Endothelial cell of umbilical vein (primary cell): Measurements from ENCODE around the gene CACNA2D3. TPM values are rescaled to one million over a fixed set of nuclear protein-coding genes. Genes with fewer than 3 reads are reported as not detected.

Experiments used
- BruUV-seq: library from RNA; stranded (reverse); fragments of 400-500 nt; replicated peaks from 2 replicates; lab custom pipeline; 2021; lab: Mats Ljungman, UMichigan
- CTCF ChIA-PET: fragments of 300-600, 350-600 bp; sonication (Branson Sonifier 250); formaldehyde crosslinking; loops from one replicate; lab custom pipeline; 2021; ENCODE audit warnings: antibody characterized with exemption, inconsistent platforms; lab: Charles Lee
- POLR2A ChIA-PET: fragments of 300-600, 350-600 bp; sonication (Branson Sonifier 250); formaldehyde crosslinking; loops from one replicate; lab custom pipeline; 2021; ENCODE audit warnings: antibody characterized with exemption, inconsistent platforms; lab: Charles Lee
- DNase-seq: peaks from one replicate; pipeline ENCODE4 v3.0.0-alpha.2; 2011; ENCODE audit warnings: low read depth, low spot score
- FAIRE-seq: peaks from 2 replicates; lab custom pipeline; 2011; peaks lifted over from hg19 to GRCh38; lab: Jason Lieb, UNC
- H2AFZ ChIP-seq: 2 replicates; pipeline ENCODE4 v1.6.0; 2012; ENCODE audit warnings: low read depth, low read length, control low read depth, inconsistent platforms
- H3K27ac ChIP-seq: 2 replicates; pipeline ENCODE4 v1.5.1; 2011; ENCODE audit warnings: low read depth, mild to moderate bottlenecking, control low read depth, low read length, moderate library complexity; ENCODE audit not compliant: insufficient read depth
- H3K27me3 ChIP-seq, 2 experiments: 2 replicates each; pipeline versions ENCODE4 v1.6.0 to v1.6.1; 2011; ENCODE audit warnings: low read length in 2 of 2, mixed read lengths in 1 of 2; ENCODE audit not compliant: control insufficient read depth in 2 of 2, insufficient read depth in 2 of 2
- H3K36me3 ChIP-seq, 2 experiments: 2 replicates in 1 of 2; 3 replicates in 1 of 2; pipeline ENCODE4 v1.5.1; 2011; ENCODE audit warnings: low read length in 2 of 2, mild to moderate bottlenecking in 1 of 2, moderate library complexity in 1 of 2; ENCODE audit not compliant: control insufficient read depth in 2 of 2, insufficient read depth in 2 of 2; ENCODE audit errors: extremely low read depth in 1 of 2
- H3K4me1 ChIP-seq: 3 replicates; pipeline ENCODE4 v1.5.1; 2011; ENCODE audit warnings: mild to moderate bottlenecking, low read length; ENCODE audit not compliant: control insufficient read depth, insufficient read depth; ENCODE audit errors: extremely low read depth
- H3K4me2 ChIP-seq: 2 replicates; pipeline ENCODE4 v1.6.1; 2011; ENCODE audit warnings: low read length, control low read depth, mixed read lengths; ENCODE audit not compliant: insufficient read depth
- H3K4me3 ChIP-seq, 3 experiments: fragments of 200-600 bp in 1 of 3; sonication (generic), shearing (Covaris generic) in 1 of 3; replicated peaks in 1 of 3; 2 replicates each; pipeline ENCODE4 v1.5.1; 2011 to 2016; ENCODE audit warnings: control low read depth in 3 of 3, low read length in 3 of 3, mild to moderate bottlenecking in 2 of 3, inconsistent platforms in 1 of 3, low read depth in 1 of 3, moderate library complexity in 1 of 3; ENCODE audit not compliant: insufficient read depth in 1 of 3
- H3K79me2 ChIP-seq: 2 replicates; pipeline ENCODE4 v1.6.0; 2012; ENCODE audit warnings: low read length, inconsistent platforms; ENCODE audit not compliant: control insufficient read depth, insufficient read depth
- H3K9ac ChIP-seq: replicated peaks from 2 replicates; pipeline ENCODE3; 2011; ENCODE audit warnings: low read length, control low read depth; ENCODE audit not compliant: insufficient read depth; ENCODE audit errors: extremely low read depth
- H3K9me1 ChIP-seq: replicated peaks from 3 replicates; pipeline ENCODE4 v1.6.0; 2011; ENCODE audit warnings: mild to moderate bottlenecking, low read length; ENCODE audit not compliant: control insufficient read depth, insufficient read depth; ENCODE audit errors: extremely low read depth
- H3K9me3 ChIP-seq: replicated peaks from 2 replicates; pipeline ENCODE4 v1.5.1; 2012; ENCODE audit warnings: low read length, inconsistent platforms; ENCODE audit not compliant: control insufficient read depth, insufficient read depth
- H4K20me1 ChIP-seq: replicated peaks from 2 replicates; pipeline ENCODE3; 2011; ENCODE audit warnings: mild to moderate bottlenecking, low read length; ENCODE audit not compliant: control insufficient read depth, insufficient read depth; ENCODE audit errors: extremely low read depth
- CTCF ChIP-seq, 2 donors: IDR thresholded peaks; 1 replicate in 1 of 2; 2 replicates in 1 of 2; pipeline ENCODE4 v1.5.1; 2011; ENCODE audit warnings: low read length in 2 of 2, mild to moderate bottlenecking in 2 of 2, moderate library complexity in 2 of 2, control low read depth in 1 of 2, inconsistent platforms in 1 of 2, low read depth in 1 of 2; ENCODE audit not compliant: insufficient read depth in 1 of 2; ENCODE audit errors: extremely low read depth in 1 of 2
- EZH2 ChIP-seq: IDR thresholded peaks from 2 replicates; pipeline ENCODE4 v1.6.1; 2012; ENCODE audit warnings: borderline replicate concordance, low read depth, mild to moderate bottlenecking, moderate library complexity, low read length, inconsistent platforms; ENCODE audit not compliant: severe bottlenecking
- FOS ChIP-seq: IDR thresholded peaks from 2 replicates; pipeline ENCODE4 v1.6.1; 2011; ENCODE audit warnings: mild to moderate bottlenecking, low read length, moderate library complexity, borderline replicate concordance; ENCODE audit not compliant: insufficient read depth
- GATA2 ChIP-seq: IDR thresholded peaks from 2 replicates; pipeline ENCODE4 v1.7.0; 2011; ENCODE audit warnings: low read depth, mild to moderate bottlenecking, moderate library complexity, mixed read lengths, low read length; ENCODE audit not compliant: insufficient read length, insufficient read depth
- JUN ChIP-seq: IDR thresholded peaks from 2 replicates; pipeline ENCODE4 v1.6.1; 2011; ENCODE audit warnings: borderline replicate concordance, low read depth; ENCODE audit not compliant: insufficient read length, insufficient read depth
- MAX ChIP-seq: IDR thresholded peaks from 2 replicates; pipeline ENCODE4 v1.6.1; 2011; ENCODE audit not compliant: insufficient read depth, insufficient read length
- MYC ChIP-seq: IDR thresholded peaks from one replicate; pipeline ENCODE4 v1.6.1; 2011; ENCODE audit warnings: mild to moderate bottlenecking, low read depth, low read length
- POLR2A ChIP-seq: IDR thresholded peaks from 2 replicates; pipeline ENCODE4 v1.6.1; 2012; ENCODE audit warnings: low read depth, mild to moderate bottlenecking, control low read depth, low read length
- POLR2AphosphoS5 ChIP-seq: IDR thresholded peaks from 2 replicates; pipeline ENCODE4 v1.6.1; 2012; ENCODE audit warnings: low read depth, mild to moderate bottlenecking, control low read depth, low read length, moderate library complexity; ENCODE audit not compliant: insufficient read depth
- dilution Hi-C: fragments of 300-500 bp; cut with MboI; formaldehyde crosslinking; loops from one replicate; pipeline ENCODE4 v1.15.0; 2019; ENCODE audit warnings: low sequenced_read_pairs; ENCODE audit not compliant: extremely low pct_ligation_motif_present
- intact Hi-C: fragments of 100-400 bp; cut with micrococcal nuclease; formaldehyde crosslinking; loops from one replicate; pipeline ENCODE4 v1.10.0; 2022
- polyA plus RNA-seq, 4 experiments: library from polyadenylated mRNA; depleted of rRNA in 3 of 4; stranded (reverse) in 3 of 4; unstranded in 1 of 4; fragments of >200 nt; gene quantifications; 2 replicates each; pipeline versions ENCODE4 v1.2.1 to v1.2.3, GENCODE V29; 2011 to 2012; ENCODE audit warnings: missing spikeins in 1 of 4
- total RNA-seq: library from RNA; stranded (reverse); gene quantifications from 2 replicates; pipeline ENCODE4 v1.2.3, GENCODE V29; 2021

CACNA2D3 gene
- total and polyA plus RNA-seq, 2 donors (not counting 3 experiments of a cell fraction or from before 2014, with no cell fraction given): not detected

GRCh38 chr3:54360320-54360719 is 238.0 kb downstream of the CACNA2D3 start:
- no peak for FAIRE-seq
- Histone ChIP-seq H2AFZ (no peak overlapping the region), H3K9me3 (peaks cover 4% of the 10 kb centered on the region), H3K9ac (no peak overlapping the region), H3K79me2 (no peaks in the 10 kb centered on the region), H3K4me1 (no peaks in the 10 kb centered on the region), H3K36me3 (no peaks in the 10 kb centered on the region), H3K4me3 (no peak overlapping the region), H3K4me2 (no peak overlapping the region), H3K27me3 (no peaks in the 10 kb centered on the region), H3K27ac (no peak overlapping the region), H3K9me1 (no peaks in the 10 kb centered on the region), H4K20me1 (no peaks in the 10 kb centered on the region)
- intact Hi-C loops (loop anchor here (2.0 kb wide), 1 partner anchor 48 kb away; no protein-coding TSS in a partner anchor), dilution Hi-C loops (no loop called here)
- BruUV-seq: no TSS peak
- DNase-seq: no peak
- TF ChIP-seq EZH2 (no peak), POLR2A (no peak), MAX (no peak), JUN (no peak), FOS (no peak)
- POLR2A ChIA-PET: no interaction called here
- CTCF ChIA-PET: no interaction called here

GRCh38 chr3:54361746-54362283 is 239.5 kb downstream of the CACNA2D3 start:
- dilution Hi-C loops: no loop called here
- no peak overlapping the region for H3K9ac ChIP-seq
- no peak overlapping the region for H3K27ac ChIP-seq
- no peaks in the 10 kb centered on the region for H4K20me1 ChIP-seq
- H3K9me3 ChIP-seq: peaks cover 4% of the 10 kb centered on the region
- H3K4me1 ChIP-seq: no peaks in the 10 kb centered on the region
- H2AFZ ChIP-seq: no peak overlapping the region
- H3K36me3 ChIP-seq: no peaks in the 10 kb centered on the region
- no peaks in the 10 kb centered on the region for H3K79me2 ChIP-seq
- intact Hi-C loops: loop anchor here (2.0 kb wide), 1 partner anchor 47 kb away; no protein-coding TSS in a partner anchor
- DNase-seq (no peak), FAIRE-seq (no peak)
- ChIA-PET POLR2A (no interaction called here), CTCF (no interaction called here)
- no peak overlapping the region for H3K4me2 ChIP-seq
- no peaks in the 10 kb centered on the region for H3K9me1 ChIP-seq
- H3K27me3 ChIP-seq: no peaks in the 10 kb centered on the region
- TF ChIP-seq JUN (no peak), POLR2A (no peak), GATA2 (no peak), POLR2AphosphoS5 (no peak), CTCF (IDR thresholded peaks at IDR 0.05; ENCODE audit: extremely low read depth in 1 of 2, insufficient read depth in 1 of 2, low read depth in 1 of 2, low read length in 2 of 2) (no peak), EZH2 (no peak), MYC (no peak)
- no peak overlapping the region for H3K4me3 ChIP-seq
- no TSS peak for BruUV-seq
